ENCODE measurements around the gene CSPG4. TPM values are rescaled to one million over a fixed set of nuclear protein-coding genes. Genes with fewer than 3 reads are reported as not detected.
"Not testable (repeated sequence)": the region's sequence is repeated elsewhere in the genome, so short reads cannot be mapped to it uniquely, and the experiment has no call there.

CSPG4 gene
- total RNA-seq, 2 experiments from 2014 or later: 0.02 TPM

DNA sequence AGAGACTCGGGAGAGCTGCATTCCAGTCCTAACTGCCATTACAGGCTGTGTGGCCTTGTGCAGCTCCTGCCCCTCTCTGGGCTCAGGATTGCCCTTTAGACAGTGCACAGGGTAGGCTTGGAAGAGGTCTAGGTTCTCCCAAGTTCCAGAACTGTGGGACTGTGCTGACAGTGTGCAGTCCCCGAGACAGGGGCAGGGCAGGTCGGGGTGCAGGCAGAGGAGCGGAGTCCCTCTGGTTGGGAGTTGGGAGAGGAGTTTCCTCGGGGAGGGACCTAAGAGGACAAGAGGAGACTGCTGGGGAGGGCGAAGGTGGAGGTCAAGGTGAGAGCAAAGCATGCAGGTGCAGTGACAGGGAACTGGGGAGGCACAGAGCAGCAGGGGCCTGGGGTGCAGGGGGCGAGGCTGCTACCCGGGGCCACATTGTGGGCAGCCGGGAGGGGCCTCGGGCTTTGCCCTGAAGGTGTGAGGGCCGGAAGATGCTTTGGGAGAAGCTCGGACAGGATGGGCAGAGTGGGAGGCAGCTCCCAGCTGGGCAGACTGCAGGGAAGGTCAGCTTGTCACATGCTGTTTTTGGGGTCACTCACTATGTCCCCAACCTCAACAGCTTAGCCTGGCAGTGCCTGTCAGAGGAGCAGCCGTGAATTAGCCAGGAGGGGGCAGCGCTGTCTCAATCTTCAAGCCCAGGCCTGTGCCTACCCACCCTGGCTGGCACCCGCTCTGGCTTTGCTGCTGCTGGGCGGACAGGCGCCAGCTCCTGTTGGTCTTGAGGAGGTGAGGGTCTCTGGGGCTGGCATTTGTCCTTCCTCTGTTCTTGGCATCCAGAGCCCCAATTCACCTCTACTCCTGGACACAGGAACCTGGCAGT lies 15.4 kb upstream of the CSPG4 start:
- POLR2A ChIA-PET: no interaction called here
- CTCF ChIA-PET: interaction anchor here (0.6 to 5.8 kb wide), 6 partner anchors 16 to 141 kb away, joined by 3 to 38 read pairs (median 4); no protein-coding TSS in a partner anchor

DNA sequence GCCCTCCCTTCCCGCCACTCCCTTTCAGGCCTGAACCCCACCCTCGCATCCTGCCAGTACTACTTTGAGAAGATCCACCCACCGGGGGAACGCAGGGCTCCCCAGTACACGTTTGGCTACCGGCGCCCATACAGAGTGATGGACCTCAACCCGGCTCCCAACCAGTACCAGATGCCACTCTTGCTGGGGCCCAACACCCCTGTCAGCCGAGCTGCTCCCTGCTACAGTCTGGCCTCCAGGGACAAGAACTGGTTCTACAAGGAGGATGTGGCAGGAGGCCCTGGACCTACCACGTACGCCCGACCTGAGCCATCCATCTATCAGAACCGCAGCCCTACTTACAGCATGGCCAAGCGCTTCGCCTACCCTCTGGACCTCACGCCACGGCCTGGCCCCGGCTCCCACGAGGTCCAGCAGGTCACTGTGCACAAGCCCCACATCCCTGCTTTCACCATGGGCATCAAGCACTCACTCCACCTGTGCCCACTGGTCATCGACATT lies 14.4 kb upstream of the CSPG4 start:
- ChIA-PET POLR2A (no interaction called here), CTCF (interaction anchor here (5.8 kb wide), 1 partner anchor 74 kb away, joined by 38 read pairs; no protein-coding TSS in a partner anchor)

DNA sequence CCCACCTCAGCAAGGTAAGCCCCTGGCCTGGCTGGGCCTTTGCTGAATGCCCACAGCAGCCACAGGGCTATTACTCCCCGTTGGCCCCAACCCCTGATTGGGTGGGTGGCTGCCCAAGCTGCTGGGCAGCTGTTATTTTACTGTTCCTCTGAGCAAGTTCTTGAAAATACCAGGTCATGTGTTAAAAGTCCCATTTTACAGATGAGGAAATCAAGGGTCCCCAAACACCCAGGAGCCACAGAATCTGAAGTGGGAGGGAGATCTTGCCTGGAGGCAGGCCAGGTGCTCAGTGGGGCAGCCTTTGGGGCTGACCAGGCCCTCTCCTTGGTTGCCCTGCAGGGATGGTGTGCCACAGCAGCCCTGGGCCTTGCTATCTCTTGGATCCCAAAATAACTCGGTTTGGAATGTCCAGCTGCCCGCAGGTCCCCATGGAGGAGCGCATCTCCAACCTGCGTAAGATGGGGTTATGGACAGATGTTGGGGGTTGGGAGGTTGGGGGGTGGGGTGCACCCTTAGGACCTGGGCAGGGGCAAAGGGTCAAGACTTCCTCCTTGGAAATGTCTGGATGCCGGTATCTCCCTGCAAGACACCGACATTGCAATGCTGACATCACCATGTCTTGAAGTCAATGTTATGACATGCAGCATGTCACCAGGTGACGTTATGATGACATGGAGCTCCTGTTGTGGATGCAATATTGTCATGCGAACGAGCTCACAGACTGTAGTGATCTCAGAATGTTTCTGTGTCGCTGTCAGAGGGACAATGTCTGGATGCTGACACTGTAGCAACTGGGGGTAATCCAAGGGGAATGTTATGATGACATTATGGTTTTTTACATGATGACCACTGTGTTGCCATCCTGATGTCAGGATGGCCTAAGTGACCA lies 13.3 kb upstream of the CSPG4 start:
- ChIA-PET POLR2A (interaction anchor here (0.6 kb wide), 1 partner anchor 12 kb away, joined by 5 read pairs; no protein-coding TSS in a partner anchor), CTCF (interaction anchor here (5.8 kb wide), 1 partner anchor 75 kb away, joined by 38 read pairs; no protein-coding TSS in a partner anchor)

GRCh38 chr15:75725006-75725718 lies 12.5 kb upstream of the CSPG4 start:
- CTCF ChIA-PET: interaction anchor here (5.8 kb wide), 1 partner anchor 76 kb away, joined by 38 read pairs; no protein-coding TSS in a partner anchor
- POLR2A ChIA-PET: interaction anchor here (0.6 kb wide), 1 partner anchor 11 kb away, joined by 5 read pairs; no protein-coding TSS in a partner anchor

DNA sequence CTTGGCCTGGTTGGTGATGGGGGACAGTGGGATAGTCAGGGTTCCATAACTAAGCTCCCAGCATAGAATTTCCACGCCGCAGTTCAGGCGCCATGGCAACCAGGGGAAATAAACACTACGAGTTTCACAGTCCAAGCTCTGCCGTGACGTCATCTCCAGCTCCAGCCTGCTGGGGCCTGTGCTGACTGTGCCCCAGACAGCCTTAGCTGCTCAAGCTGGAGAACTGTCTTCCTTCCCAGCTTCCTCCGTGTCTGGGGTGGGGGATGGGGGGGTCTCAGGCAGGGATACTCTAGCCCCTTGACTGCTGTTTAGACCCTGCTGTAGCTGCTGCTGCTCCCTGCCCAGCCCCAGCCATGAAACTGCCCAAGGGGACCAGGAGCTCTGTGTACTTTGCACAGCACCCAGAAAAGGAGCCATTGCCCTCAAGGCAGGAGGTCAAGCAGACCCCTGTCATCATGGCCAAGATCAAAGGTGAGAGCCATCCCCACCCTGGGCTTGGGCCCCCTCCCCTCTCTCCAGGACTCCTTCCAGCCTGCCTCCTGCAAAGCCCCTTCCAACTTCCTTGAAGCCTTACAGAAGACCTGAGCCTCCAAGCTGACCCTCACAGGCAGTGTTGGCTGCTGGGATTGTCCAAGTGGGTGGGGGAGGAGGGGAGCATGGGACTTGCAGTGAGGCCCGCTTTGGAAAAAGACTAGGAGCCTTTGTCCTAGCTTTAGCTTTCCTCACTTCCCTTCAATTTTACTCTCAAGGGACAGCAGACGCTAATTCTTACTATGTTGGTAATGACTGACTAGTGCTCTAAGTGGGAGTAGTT lies 11.4 kb upstream of the CSPG4 start:
- POLR2A ChIA-PET: interaction anchor here (0.6 kb wide), 1 partner anchor 259 kb away, joined by 5 read pairs; no protein-coding TSS in a partner anchor
- CTCF ChIA-PET: interaction anchor here (0.6 to 5.8 kb wide), 3 partner anchors 8 to 77 kb away, joined by 3 to 38 read pairs (median 3); no protein-coding TSS in a partner anchor

DNA sequence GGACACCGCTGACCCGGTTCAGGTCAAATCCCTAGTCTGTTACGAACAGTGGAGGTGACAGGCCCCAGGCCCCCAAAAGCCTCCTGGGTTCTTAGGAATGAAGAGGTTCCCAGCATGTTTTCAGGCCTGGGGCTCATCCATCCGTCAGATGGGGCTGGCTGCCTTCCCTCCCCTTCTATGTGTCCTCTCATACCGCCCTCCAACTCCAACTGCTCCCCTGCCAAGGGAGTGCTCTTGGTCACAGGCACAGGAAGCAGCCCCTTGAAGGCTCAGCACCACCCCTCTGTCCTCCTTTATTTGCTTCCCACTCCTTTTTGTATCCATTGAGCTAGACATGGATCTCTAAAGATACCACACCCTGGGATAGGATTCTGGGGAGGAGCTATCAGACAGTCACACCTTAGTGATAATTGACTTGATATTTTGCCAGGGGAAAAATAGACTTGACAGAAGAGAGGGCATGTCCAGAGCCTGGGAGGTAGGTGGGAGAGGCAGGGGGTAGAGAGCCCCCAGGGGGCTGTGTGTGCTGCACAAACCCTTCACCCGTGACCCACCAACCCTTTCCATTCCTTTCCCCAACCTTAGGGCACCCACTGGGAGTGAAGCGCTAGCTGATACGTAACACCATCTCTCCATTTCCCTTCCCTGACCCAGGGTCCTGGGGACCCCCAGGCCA lies 10.7 kb upstream of the CSPG4 start:
- ChIA-PET CTCF (interaction anchor here (0.9 to 5.8 kb wide), 2 partner anchors 9 to 78 kb away, joined by 3 to 38 read pairs; no protein-coding TSS in a partner anchor), POLR2A (interaction anchor here (0.6 kb wide), 1 partner anchor 258 kb away, joined by 5 read pairs; no protein-coding TSS in a partner anchor)

DNA sequence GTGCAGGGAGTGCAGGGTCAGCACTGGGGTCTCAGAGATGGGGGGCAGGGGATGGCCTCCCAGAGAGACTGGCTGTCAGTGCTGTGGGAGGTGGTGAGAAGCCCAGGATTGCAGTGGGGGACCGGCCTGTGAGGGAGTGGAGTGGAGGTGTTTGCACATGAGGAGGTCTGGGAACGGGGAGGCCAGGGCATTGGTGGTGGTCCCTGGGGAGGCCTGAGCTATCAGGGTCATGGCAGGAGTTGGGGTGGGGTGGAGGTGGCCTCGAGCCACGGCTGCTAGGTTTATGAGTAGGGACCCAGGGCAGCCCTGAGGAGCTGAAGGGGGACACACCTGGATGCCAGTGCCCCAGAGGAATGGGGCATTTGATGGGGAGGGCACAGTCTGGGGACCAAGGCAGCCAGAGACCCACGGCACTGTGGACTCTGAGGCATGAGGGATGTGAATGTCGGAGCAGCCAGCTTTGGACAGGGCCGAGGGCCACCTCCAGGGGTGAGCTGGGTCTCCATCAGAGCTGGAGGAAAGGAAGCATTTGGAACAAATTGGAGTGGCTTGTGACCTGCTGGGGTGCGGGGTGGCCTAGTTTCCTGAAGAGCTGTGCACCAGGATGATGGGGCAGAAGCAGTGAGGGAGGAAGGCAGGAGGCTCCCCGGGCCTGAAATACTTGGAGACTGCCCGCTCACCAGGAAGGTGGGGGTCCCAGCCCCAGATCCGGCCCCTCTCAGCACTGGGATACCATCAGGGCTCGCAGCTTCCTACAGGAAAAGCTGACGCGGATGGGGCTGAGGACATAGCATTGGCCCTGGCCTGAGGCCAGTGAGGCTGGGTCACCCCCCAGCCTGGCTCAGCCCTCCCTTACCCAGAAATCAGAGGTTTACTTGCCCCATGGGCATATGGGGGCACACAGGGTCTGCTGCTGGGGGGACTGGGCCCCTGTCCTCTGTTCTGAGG lies 9.5 kb upstream of the CSPG4 start:
- POLR2A ChIA-PET: interaction anchor here (0.6 kb wide), 1 partner anchor 623 kb away, joined by 5 read pairs; no protein-coding TSS in a partner anchor
- CTCF ChIA-PET: interaction anchor here (0.9 to 1.1 kb wide), 2 partner anchors 10 to 88 kb away, joined by 3 to 5 read pairs; no protein-coding TSS in a partner anchor

DNA sequence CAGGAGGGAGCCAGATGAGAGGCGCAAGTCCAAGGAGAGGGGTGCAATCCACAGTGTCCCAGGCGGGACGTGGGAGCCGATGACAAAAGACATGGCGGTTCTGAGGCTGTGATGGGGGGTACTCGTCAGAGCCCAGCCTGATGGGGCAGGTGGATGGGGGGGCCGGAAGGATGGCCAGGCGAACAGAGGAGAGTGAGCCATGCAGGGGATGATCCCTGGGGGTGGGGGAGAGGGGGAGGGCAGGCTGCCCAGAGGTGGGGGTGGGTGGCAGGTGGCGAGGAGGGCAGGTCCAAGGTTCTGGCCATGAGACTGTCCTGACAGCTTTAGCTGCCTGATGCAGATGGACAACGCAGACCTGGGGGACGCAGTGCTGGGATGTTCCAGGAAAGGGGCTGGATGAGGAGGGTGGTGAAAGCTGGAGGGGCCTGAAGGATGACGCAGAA lies 8.9 kb upstream of the CSPG4 start:
- POLR2A ChIA-PET: interaction anchor here (0.6 kb wide), 1 partner anchor 623 kb away, joined by 5 read pairs; no protein-coding TSS in a partner anchor

DNA sequence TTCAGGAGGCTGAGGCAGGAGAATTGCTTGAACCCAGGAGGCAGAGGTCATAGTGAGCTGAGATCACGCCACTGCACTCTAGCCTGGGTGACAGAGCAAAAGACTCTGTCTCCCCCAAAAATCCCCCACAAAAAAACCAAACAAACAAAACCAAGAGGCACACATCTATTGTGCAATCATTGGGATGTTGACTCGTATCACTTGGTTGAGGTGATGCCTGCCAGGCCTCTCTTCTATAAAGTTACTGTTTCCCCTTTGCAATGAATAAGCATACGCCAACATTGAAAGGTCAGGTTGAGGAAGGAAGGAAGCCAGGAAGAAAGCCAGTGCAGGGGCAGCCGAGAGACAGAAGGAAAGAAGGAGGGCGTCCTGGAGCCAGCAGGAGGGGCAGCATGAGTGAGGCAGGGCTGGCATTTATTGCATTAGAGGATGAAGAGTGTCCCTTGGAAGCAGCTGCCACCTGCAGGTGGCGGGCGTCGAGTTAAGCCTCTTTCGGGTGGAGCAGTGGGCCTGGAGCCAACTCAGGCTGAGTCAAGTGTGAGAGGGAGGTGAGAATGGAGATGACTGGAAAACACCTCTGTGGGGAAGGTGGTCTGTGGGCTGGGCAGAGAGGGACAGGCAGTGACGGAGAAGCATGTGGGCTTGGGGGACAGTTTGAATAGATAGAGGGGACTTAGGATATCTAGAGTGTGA lies 8.3 kb upstream of the CSPG4 start:
- ChIA-PET CTCF (no interaction called here), POLR2A (no interaction called here)

More for the DNA sequence above, 8.9 kb upstream of the CSPG4 start:
- CTCF ChIA-PET: interaction anchor here (0.9 to 1.1 kb wide), 2 partner anchors 11 to 88 kb away, joined by 3 to 5 read pairs; no protein-coding TSS in a partner anchor

DNA sequence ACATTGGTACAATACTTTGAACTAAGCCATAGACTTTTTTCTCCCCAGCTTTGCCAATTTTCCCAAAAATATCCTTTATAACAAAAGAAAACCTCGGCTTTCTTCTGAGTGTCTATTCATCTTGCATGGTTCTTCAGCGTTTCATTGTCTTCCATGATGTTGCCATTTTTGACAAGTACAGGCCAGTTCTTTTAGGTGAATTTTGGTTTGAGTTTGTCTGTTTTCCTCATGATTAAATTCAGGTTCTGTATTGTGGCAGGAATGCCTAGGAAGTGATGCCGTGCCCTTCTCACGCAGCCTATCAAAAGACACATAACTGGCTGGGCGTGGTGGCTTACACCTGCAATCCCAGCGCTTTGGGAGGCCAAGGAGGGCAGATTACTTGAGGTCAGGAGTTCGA lies 7.6 kb upstream of the CSPG4 start:
- ChIA-PET POLR2A (no interaction called here), CTCF (no interaction called here)

- CTCF ChIA-PET: no interaction called here
- POLR2A ChIA-PET: no interaction called here
Measured at GRCh38 chr15:75718328-75718727, 5.7 kb upstream of the CSPG4 start.

DNA sequence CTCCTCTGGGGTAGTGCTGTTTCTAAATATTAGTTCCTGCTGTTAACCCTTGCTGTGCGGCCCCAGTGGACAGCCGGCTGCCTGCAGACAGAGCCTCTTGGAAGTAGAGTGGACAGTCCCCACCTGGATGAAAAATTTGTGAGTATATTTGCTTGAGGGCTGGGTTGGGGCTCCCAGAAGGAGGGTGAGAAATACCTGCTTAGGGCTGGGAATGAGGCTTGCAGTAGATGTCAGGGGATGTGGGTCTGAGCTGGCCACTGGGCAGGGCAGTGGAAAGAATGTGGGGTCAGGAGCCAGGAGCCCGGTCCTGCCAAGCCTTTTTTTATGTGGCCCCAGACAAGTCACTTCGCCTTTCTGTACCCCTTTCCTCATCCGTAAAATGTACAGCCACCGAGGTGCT lies 4.4 kb upstream of the CSPG4 start:
- CTCF ChIA-PET, POLR2A ChIA-PET: not testable (repeated sequence)

- CTCF ChIA-PET, POLR2A ChIA-PET: not testable (repeated sequence)
Measured at GRCh38 chr15:75716249-75716950, 3.8 kb upstream of the CSPG4 start.

GRCh38 chr15:75715312-75715832 lies 2.7 kb upstream of the CSPG4 start:
- CTCF ChIA-PET, POLR2A ChIA-PET: not testable (repeated sequence)

DNA sequence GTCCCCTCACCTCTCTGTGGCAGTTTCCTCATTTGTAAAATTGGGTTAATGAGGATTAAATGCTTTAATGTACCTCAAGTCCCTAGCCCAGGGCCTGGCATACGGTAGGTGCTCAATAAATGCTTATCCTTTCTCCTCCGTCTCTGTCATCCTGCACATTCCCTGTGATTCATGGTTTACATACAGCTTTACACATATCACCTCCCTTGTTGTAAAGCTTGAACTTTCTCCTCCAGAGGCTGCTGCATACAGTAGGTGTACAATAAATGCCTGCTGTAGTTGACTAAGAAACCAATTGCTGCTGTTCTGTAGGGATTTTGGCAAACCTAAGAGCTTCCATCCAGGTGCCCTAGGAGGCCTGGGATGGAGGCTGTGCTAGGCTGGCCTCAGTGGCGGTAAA lies 1.5 kb upstream of the CSPG4 start:
- ChIA-PET CTCF (interaction anchor here (0.6 to 0.7 kb wide), 2 partner anchors 88 to 258 kb away, joined by 3 read pairs; no protein-coding TSS in a partner anchor), POLR2A (interaction anchor here (0.7 kb wide), 1 partner anchor 11 kb away, joined by 5 read pairs; no protein-coding TSS in a partner anchor)
